ENCODE data around the gene SH3BP5.

The SH3BP5 gene

DNA sequence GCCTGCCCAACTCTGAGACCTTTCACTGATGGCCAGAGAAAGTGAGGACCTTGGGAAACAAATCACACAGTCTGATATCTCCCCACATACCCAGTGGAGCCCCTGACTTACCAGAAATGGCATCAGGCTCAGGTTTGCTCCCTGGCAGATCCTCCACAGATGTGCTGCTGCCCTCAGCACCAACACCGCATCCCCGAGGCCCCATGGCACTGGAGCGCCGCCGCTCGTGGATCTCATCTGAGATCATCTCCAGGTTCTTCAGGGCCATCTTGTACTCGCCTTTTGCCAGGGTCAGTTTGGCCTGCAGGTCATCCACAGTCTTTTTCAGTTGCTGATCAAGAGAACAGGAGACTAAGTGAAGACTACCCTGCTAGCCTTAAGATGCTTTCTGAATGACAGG, 73.7 kb downstream of the SH3BP5 start:
- TF ChIP-seq, protein P1, sequence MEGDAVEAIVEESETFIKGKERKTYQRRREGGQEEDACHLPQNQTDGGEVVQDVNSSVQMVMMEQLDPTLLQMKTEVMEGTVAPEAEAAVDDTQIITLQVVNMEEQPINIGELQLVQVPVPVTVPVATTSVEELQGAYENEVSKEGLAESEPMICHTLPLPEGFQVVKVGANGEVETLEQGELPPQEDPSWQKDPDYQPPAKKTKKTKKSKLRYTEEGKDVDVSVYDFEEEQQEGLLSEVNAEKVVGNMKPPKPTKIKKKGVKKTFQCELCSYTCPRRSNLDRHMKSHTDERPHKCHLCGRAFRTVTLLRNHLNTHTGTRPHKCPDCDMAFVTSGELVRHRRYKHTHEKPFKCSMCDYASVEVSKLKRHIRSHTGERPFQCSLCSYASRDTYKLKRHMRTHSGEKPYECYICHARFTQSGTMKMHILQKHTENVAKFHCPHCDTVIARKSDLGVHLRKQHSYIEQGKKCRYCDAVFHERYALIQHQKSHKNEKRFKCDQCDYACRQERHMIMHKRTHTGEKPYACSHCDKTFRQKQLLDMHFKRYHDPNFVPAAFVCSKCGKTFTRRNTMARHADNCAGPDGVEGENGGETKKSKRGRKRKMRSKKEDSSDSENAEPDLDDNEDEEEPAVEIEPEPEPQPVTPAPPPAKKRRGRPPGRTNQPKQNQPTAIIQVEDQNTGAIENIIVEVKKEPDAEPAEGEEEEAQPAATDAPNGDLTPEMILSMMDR (IDR thresholded peaks at IDR 0.05; ENCODE audit: extremely low read depth, insufficient read depth, missing control alignments): no peak
- no peak for DNase-seq (ENCODE audit: low spot score)
- in situ Hi-C loops (cut with MboI; ENCODE audit: low pct_unique_long_range_greater_than_20kb, low sequenced_read_pairs, unreplicated experiment): loop anchor here (25.0 kb wide), 1 partner anchor 304 kb away; no protein-coding TSS in a partner anchor

DNA sequence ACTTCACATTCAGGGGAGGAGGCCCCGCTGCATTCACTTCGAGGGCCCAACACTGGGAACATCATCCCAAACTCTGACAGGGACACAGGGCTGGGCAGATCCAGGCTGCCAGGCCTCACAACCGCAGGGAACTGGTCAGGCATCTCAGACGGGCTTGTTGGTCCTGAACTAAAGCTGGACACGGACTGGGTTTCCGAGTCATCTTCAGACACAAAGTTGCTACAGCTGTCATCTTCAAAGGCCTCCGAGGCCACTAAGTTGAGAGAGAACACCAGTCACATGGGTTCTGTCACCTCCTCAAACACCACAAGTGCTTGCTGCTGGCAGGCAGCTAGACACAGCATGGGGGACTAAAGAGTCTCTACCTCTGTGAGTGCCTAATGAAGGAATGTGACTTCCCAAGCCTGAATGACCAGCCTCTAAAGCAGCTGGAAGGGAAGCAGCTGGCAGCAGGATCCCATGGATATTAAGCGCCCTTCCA, 75.5 kb downstream of the SH3BP5 start:
- in situ Hi-C loops (cut with MboI; ENCODE audit: low pct_unique_long_range_greater_than_20kb, low sequenced_read_pairs, unreplicated experiment): loop anchor here (25.0 kb wide), 1 partner anchor 305 kb away; no protein-coding TSS in a partner anchor
- no peak for DNase-seq (ENCODE audit: low spot score)
- TF ChIP-seq, protein P1 (IDR thresholded peaks at IDR 0.05; ENCODE audit: extremely low read depth, insufficient read depth, missing control alignments): no peak

DNA sequence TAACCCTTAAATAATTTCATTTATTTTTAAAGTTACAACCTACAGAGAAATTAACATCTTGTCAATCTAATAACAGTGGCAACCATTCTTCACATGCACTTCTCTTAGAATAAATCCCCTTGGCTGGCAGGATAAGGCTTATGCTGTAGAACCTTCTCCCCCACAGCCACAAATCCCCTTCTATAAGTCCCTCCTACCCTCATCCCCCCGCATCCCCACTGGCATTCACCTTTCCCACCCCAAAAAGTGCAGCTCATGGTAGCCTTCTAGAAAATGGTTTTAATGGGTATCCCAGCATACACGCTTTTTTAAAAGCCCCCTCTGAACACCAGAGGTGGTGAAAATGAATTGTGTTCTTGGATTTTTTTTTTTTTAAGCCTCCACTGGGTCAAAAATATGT, 77.2 kb downstream of the SH3BP5 start:
- TF ChIP-seq, protein P1 (IDR thresholded peaks at IDR 0.05; ENCODE audit: extremely low read depth, insufficient read depth, missing control alignments): no peak
- in situ Hi-C loops (cut with MboI; ENCODE audit: low pct_unique_long_range_greater_than_20kb, low sequenced_read_pairs, unreplicated experiment): loop anchor here (25.0 kb wide), 1 partner anchor 307 kb away; no protein-coding TSS in a partner anchor
- no peak for DNase-seq (ENCODE audit: low spot score)

DNA sequence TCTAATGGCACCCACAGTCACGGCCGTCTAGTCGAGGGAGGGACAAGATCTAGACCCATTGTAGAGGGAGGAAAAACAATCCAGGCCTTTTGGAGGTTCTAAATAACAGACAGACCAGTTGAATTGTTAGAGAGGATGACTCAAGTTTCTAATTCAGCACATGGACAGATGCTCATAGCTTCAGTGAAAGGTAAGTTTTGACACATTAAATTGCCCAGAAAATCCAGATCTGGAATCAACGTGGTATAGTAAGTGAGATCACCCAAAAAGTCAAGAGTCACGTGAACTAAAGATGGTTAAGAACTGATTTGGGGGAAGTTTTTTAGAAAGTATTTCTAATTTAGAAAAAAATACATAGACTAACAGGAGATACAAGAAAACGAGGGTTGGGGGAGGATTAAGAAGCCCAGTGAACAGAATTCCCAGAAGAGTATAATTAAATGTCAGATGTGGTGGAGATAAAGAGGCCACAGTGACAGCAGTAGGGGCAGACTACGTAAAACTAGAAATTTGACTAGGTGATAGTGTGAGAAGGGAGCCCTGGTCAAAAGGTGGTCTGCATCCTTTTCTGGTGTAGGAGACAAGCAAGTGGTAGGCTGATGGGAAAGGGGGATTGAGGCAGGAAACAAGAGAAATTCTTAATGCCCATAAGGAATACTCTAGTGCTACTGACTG, 79.2 kb downstream of the SH3BP5 start:
- DNase-seq (ENCODE audit: low spot score): no peak
- TF ChIP-seq, protein P1 (IDR thresholded peaks at IDR 0.05; ENCODE audit: extremely low read depth, insufficient read depth, missing control alignments): no peak
- in situ Hi-C loops (cut with MboI; ENCODE audit: low pct_unique_long_range_greater_than_20kb, low sequenced_read_pairs, unreplicated experiment): loop anchor here (25.0 kb wide), 1 partner anchor 309 kb away; no protein-coding TSS in a partner anchor

DNA sequence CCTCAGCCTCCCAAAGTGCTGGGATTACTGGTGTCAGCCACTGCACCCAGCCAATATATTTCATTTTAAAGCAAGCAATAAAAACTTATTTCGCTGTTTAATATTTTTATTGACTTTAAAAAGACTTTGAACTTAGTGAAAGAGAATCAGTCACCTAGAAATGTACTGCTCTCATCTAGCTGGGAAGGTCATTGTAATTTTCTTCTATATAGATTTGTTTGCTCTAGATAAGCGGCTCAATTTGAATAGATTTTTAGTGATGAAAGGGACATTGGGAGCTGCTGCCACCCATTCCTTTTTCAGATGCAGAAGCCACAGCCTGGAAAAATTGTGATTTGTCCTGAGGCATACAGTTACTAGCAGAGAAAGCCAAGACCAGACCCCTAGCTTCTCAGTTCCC, 86.2 kb downstream of the SH3BP5 start:
- TF ChIP-seq, protein P1 (IDR thresholded peaks at IDR 0.05; ENCODE audit: extremely low read depth, insufficient read depth, missing control alignments): no peak

DNA sequence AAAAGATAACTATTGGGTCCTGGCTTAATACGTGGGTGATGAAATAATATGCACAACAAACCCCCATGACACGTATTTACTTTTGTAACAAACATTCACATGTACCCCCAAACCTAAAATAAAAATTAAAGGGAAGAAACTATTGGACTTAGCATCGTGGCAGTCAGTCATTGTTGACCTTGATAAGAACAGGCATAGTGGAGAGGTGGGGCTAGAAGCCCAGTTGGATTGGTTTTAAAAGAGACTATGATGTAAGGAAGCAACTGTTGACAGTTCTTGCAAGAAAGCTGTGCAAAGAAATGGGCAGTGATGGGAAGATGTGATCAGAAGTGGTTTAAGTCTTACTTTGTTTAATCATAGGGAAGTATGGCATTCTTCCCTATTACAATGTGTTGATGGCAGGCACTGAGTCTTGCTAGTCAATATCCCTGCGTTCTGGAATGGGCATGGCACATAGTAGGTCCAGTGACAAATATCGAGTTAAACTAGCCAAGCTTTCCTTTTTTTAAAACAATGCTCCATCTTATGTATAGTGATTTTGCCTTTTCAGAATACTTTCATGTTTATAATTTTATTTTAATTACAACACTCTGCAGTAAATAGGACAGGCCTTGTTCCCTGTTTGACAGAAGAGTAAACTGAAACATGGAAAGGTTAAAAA, 88.4 kb downstream of the SH3BP5 start:
- in situ Hi-C loops (cut with MboI; ENCODE audit: low pct_unique_long_range_greater_than_20kb, low sequenced_read_pairs, unreplicated experiment): no loop called here
- DNase-seq (ENCODE audit: low spot score): no peak
- TF ChIP-seq, protein P1 (IDR thresholded peaks at IDR 0.05; ENCODE audit: extremely low read depth, insufficient read depth, missing control alignments): no peak

More for the DNA sequence above, 86.2 kb downstream of the SH3BP5 start:
- DNase-seq (ENCODE audit: low spot score): no peak
- in situ Hi-C loops (cut with MboI; ENCODE audit: low pct_unique_long_range_greater_than_20kb, low sequenced_read_pairs, unreplicated experiment): no loop called here
